IMR-90 (cell line): ENCODE results near the gene SIGLECL1. TPM values are rescaled to one million over a fixed set of nuclear protein-coding genes. Genes with fewer than 3 reads are reported as not detected.

Source experiments
- ATAC-seq: fragments of 200-7000 bp; cut with Tn5 transposase; 2 replicates; pipeline ENCODE4 v1.9.1; 2020; ENCODE audit warnings: low read depth, mild to moderate bottlenecking, moderate library complexity
- BruUV-seq: library from RNA; stranded (reverse); fragments of 400-500 nt; replicated peaks from 2 replicates; lab custom pipeline; 2021; lab: Mats Ljungman, UMichigan
- CTCF ChIA-PET: fragments of 300-600 bp; formaldehyde crosslinking; extraction: SDS; loops from one replicate; lab custom pipeline; 2021; ENCODE audit warnings: antibody characterized with exemption; lab: Yijun Ruan, JAX
- POLR2A ChIA-PET: fragments of 300-600 bp; sonication (Branson Sonifier 250); formaldehyde crosslinking; loops from one replicate; lab custom pipeline; 2022; ENCODE audit warnings: antibody characterized with exemption; ENCODE audit not compliant: unreplicated experiment; lab: Charles Lee
- DNase-seq: peaks from one replicate; pipeline ENCODE4 v3.0.0; 2013
- H2AFZ ChIP-seq: replicated peaks from 2 replicates; pipeline ENCODE3; 2013; ENCODE audit warnings: low read length, mild to moderate bottlenecking; ENCODE audit not compliant: poor library complexity
- H2AK5ac ChIP-seq: 2 replicates; pipeline ENCODE4 v1.6.1; 2013; ENCODE audit warnings: low read depth, low read length, inconsistent platforms
- H2AK9ac ChIP-seq: replicated peaks from 2 replicates; pipeline ENCODE3; 2013; ENCODE audit warnings: mild to moderate bottlenecking, low read depth, low read length, moderate library complexity; ENCODE audit not compliant: poor library complexity
- H2BK120ac ChIP-seq: 2 replicates; pipeline ENCODE4 v1.6.1; 2013; ENCODE audit warnings: low read depth, low read length, inconsistent platforms
- H2BK15ac ChIP-seq: 3 replicates; pipeline ENCODE4 v1.6.1; 2013; ENCODE audit warnings: low read depth, low read length, inconsistent platforms
- H2BK20ac ChIP-seq: 2 replicates; pipeline ENCODE4 v1.6.1; 2013; ENCODE audit warnings: low read depth, mild to moderate bottlenecking, inconsistent platforms, low read length, moderate library complexity
- H2BK5ac ChIP-seq: 2 replicates; pipeline ENCODE4 v1.6.1; 2013; ENCODE audit warnings: mild to moderate bottlenecking, low read depth, low read length, inconsistent platforms; ENCODE audit not compliant: poor library complexity, severe bottlenecking
- H3K14ac ChIP-seq: replicated peaks from 2 replicates; pipeline ENCODE4 v1.6.1; 2013; ENCODE audit warnings: low read depth, low read length, inconsistent platforms
- H3K18ac ChIP-seq: 2 replicates; pipeline ENCODE4 v1.6.1; 2013; ENCODE audit warnings: low read depth, low read length, control low read depth
- H3K23ac ChIP-seq: 2 replicates; pipeline ENCODE4 v1.6.1; 2013; ENCODE audit warnings: low read depth, low read length, inconsistent platforms
- H3K27ac ChIP-seq: 2 replicates; pipeline ENCODE4 v1.5.1; 2013; ENCODE audit warnings: mild to moderate bottlenecking, control low read depth, low read length; ENCODE audit not compliant: insufficient read depth
- H3K27me3 ChIP-seq: 2 replicates; pipeline ENCODE4 v1.6.1; 2013; ENCODE audit warnings: low read length; ENCODE audit not compliant: control insufficient read depth, insufficient read depth
- H3K36me3 ChIP-seq: 2 replicates; pipeline ENCODE4 v1.6.1; 2013; ENCODE audit warnings: low read length, mixed read lengths; ENCODE audit not compliant: control insufficient read depth, insufficient read depth
- H3K4ac ChIP-seq: 2 replicates; pipeline ENCODE4 v1.6.1; 2013; ENCODE audit warnings: low read depth, low read length, inconsistent platforms
- H3K4me1 ChIP-seq: 2 replicates; pipeline ENCODE4 v1.6.1; 2013; ENCODE audit warnings: low read length, mixed read lengths; ENCODE audit not compliant: control insufficient read depth, insufficient read depth
- H3K4me2 ChIP-seq: 2 replicates; pipeline ENCODE4 v1.6.1; 2013; ENCODE audit warnings: low read depth, mild to moderate bottlenecking, control low read depth, low read length, moderate library complexity
- H3K4me3 ChIP-seq: 2 replicates; pipeline ENCODE4 v1.5.1; 2013; ENCODE audit warnings: low read depth, mild to moderate bottlenecking, control low read depth, low read length, moderate library complexity; ENCODE audit not compliant: insufficient read depth
- H3K56ac ChIP-seq: 2 replicates; pipeline ENCODE4 v1.6.1; 2013; ENCODE audit warnings: low read length, inconsistent platforms; ENCODE audit not compliant: insufficient read depth; ENCODE audit errors: extremely low read depth
- H3K79me1 ChIP-seq, 2 experiments: 2 replicates each; pipeline ENCODE4 v1.6.1; 2013; ENCODE audit warnings: low read length in 2 of 2, inconsistent platforms in 1 of 2, low read depth in 1 of 2
- H3K9ac ChIP-seq: 2 replicates; pipeline ENCODE4 v1.6.1; 2013; ENCODE audit warnings: low read depth, low read length, control low read depth
- H3K9me1 ChIP-seq: 2 replicates; pipeline ENCODE4 v1.6.1; 2013; ENCODE audit warnings: low read length, inconsistent platforms; ENCODE audit not compliant: insufficient read depth
- H3K9me3 ChIP-seq: 2 replicates; pipeline ENCODE4 v1.6.1; 2013; ENCODE audit warnings: low read length; ENCODE audit not compliant: control insufficient read depth, insufficient read depth
- H4K20me1 ChIP-seq: 2 replicates; pipeline ENCODE4 v1.6.1; 2013; ENCODE audit warnings: low read length, inconsistent platforms; ENCODE audit not compliant: insufficient read depth
- H4K5ac ChIP-seq: 2 replicates; pipeline ENCODE4 v1.6.1; 2013; ENCODE audit warnings: mild to moderate bottlenecking, low read depth, low read length, control low read depth
- H4K8ac ChIP-seq, 2 experiments: 2 replicates each; pipeline ENCODE4 v1.6.1; 2013; ENCODE audit warnings: low read depth in 2 of 2, low read length in 2 of 2, control low read depth in 1 of 2, inconsistent platforms in 1 of 2
- H4K91ac ChIP-seq: 2 replicates; pipeline ENCODE4 v1.6.1; 2013; ENCODE audit warnings: low read depth, low read length, inconsistent platforms; ENCODE audit not compliant: insufficient read depth
- BHLHE40 ChIP-seq: fragments of 150-350 bp; IDR thresholded peaks from 2 replicates; pipeline ENCODE4 v1.6.1; 2016; ENCODE audit warnings: mild to moderate bottlenecking, low read depth, low read length
- CEBPB ChIP-seq: IDR thresholded peaks from 2 replicates; pipeline ENCODE4 v1.6.1; 2012; ENCODE audit warnings: low read depth, low read length, improper control_type of control experiment
- CTCF ChIP-seq: conservative IDR thresholded peaks from 2 replicates; pipeline ENCODE4 v1.5.1; 2012; ENCODE audit warnings: mild to moderate bottlenecking, low read depth, low read length, improper control_type of control experiment
- FOS ChIP-seq: fragments of 150-350 bp; IDR thresholded peaks from 2 replicates; pipeline ENCODE4 v1.6.1; 2016; ENCODE audit warnings: low read depth, low read length
- MAFK ChIP-seq: IDR thresholded peaks from 2 replicates; pipeline ENCODE4 v1.6.1; 2012; ENCODE audit warnings: low read depth, low read length, improper control_type of control experiment
- MAZ ChIP-seq: IDR thresholded peaks from 2 replicates; pipeline ENCODE4 v1.6.1; 2012; ENCODE audit warnings: low read depth, mild to moderate bottlenecking, low read length, improper control_type of control experiment, moderate library complexity, borderline replicate concordance
- MXI1 ChIP-seq: IDR thresholded peaks from 2 replicates; pipeline ENCODE4 v1.6.1; 2012; ENCODE audit warnings: low read depth, mild to moderate bottlenecking, low read length, moderate library complexity, borderline replicate concordance
- NFE2L2 ChIP-seq: fragments of 150-350 bp; IDR thresholded peaks from 2 replicates; pipeline ENCODE4 v1.6.1; 2016; ENCODE audit warnings: low read depth, mild to moderate bottlenecking, low read length
- POLR2A ChIP-seq: IDR thresholded peaks from 2 replicates; pipeline ENCODE4 v1.6.1; 2012; ENCODE audit warnings: mild to moderate bottlenecking, low read depth, low read length
- RAD21 ChIP-seq: IDR thresholded peaks from 2 replicates; pipeline ENCODE4 v1.6.1; 2012; ENCODE audit warnings: low read length, improper control_type of control experiment
- RCOR1 ChIP-seq: IDR thresholded peaks from 2 replicates; pipeline ENCODE4 v1.6.1; 2012; ENCODE audit warnings: mild to moderate bottlenecking, low read length, improper control_type of control experiment; ENCODE audit not compliant: insufficient replicate concordance
- SMC3 ChIP-seq: fragments of 150-350 bp; IDR thresholded peaks from 2 replicates; pipeline ENCODE4 v1.6.1; 2016; ENCODE audit warnings: low read depth, mild to moderate bottlenecking, antibody characterized with exemption, low read length, moderate library complexity
- WGBS, 2 experiments: methylation state at CpG; one replicate each; pipeline versions ENCODE4 v1.1.5 to v1.1.7; 2013; ENCODE audit warnings: missing lambda C conversion rate in 2 of 2; ENCODE audit not compliant: insufficient read length in 1 of 2; ENCODE audit errors: extremely low coverage in 2 of 2; 5-methylcytosine and 5-hydroxymethylcytosine counted together
- dilution Hi-C: fragments of 300-500 bp; cut with HindIII; formaldehyde crosslinking; loops from one replicate; pipeline ENCODE4 v1.14.3; 2018; ENCODE audit warnings: low sequenced_read_pairs; ENCODE audit not compliant: unreplicated experiment
- in situ Hi-C: fragments of 300-500 bp; cut with MboI; formaldehyde crosslinking; loops from 3 replicates; pipeline ENCODE4 v1.14.3; 2019; ENCODE audit warnings: low sequenced_read_pairs, inconsistent platforms, mixed read lengths
- intact Hi-C: fragments of 100-400 bp; cut with micrococcal nuclease; formaldehyde crosslinking; loops from 2 replicates; pipeline ENCODE4 v1.10.0; 2022
- polyA plus RNA-seq, 3 experiments: library from polyadenylated mRNA; depleted of rRNA; stranded (reverse); fragments of >200 nt; gene quantifications; 2 replicates each; pipeline ENCODE4 v1.2.3, GENCODE V29; 2012; ENCODE audit warnings: low replicate concordance in 1 of 3
- total RNA-seq: library from RNA; depleted of rRNA; stranded (reverse); fragments of >200 nt; gene quantifications from 2 replicates; pipeline ENCODE4 v1.2.3, GENCODE V29; 2012
- TF ChIP-seq, protein P1 (sequence below): fragments of 150-350 bp; IDR thresholded peaks from 2 replicates; pipeline ENCODE4 v1.6.1; 2017; ENCODE audit warnings: mild to moderate bottlenecking, antibody characterized with exemption, low read length, low read depth
- TF ChIP-seq, protein P2 (sequence below): fragments of 150-350 bp; IDR thresholded peaks from 2 replicates; pipeline ENCODE4 v1.6.1; 2016; ENCODE audit warnings: low read depth, mild to moderate bottlenecking, low read length, moderate library complexity, borderline replicate concordance

SIGLECL1 gene
- total and polyA plus RNA-seq, 2 of the 4 experiments (the other 2 are of a cell fraction): not detected

GRCh38 chr19:51240866-51241265 lies 10.0 kb upstream of the SIGLECL1 start:
- Histone ChIP-seq H4K91ac (no peak overlapping the region), H2AK9ac (no peak overlapping the region), H2AFZ (no peak overlapping the region), H4K20me1 (no peaks in the 10 kb centered on the region), H3K9ac (no peak overlapping the region), H2AK5ac (no peak overlapping the region), H3K4me1 (no peaks in the 10 kb centered on the region), H3K9me1 (no peaks in the 10 kb centered on the region), H2BK15ac (no peak overlapping the region), H2BK20ac (no peak overlapping the region), H3K4ac (no peak overlapping the region), H3K23ac (no peak overlapping the region), H3K36me3 (no peaks in the 10 kb centered on the region), H4K5ac (no peak overlapping the region), H3K4me3 (no peak overlapping the region), H3K14ac (no peak overlapping the region), H4K8ac (no peak overlapping the region), H3K27ac (no peak overlapping the region), H3K27me3 (no peaks in the 10 kb centered on the region), H3K9me3 (peaks cover 2% of the 10 kb centered on the region; the same call in 1 of the 2 replicates), H2BK120ac (no peak overlapping the region), H2BK5ac (no peak overlapping the region), H3K56ac (no peak overlapping the region), H3K79me1 (no peaks in the 10 kb centered on the region), H3K4me2 (no peak overlapping the region), H3K18ac (no peak overlapping the region)
- dilution Hi-C loops: no loop called here
- BruUV-seq: no TSS peak
- no peak for ATAC-seq
- WGBS, 2 experiments: no CpG with 5 or more reads among the region's 7 CpGs
- ChIA-PET POLR2A (no interaction called here), CTCF (no interaction called here)
- intact Hi-C loops: no loop called here
- TF ChIP-seq MXI1: no peak
- no peak for TF ChIP-seq RCOR1
- no peak for TF ChIP-seq MAFK
- no peak for TF ChIP-seq NFE2L2
- TF ChIP-seq, protein P1, sequence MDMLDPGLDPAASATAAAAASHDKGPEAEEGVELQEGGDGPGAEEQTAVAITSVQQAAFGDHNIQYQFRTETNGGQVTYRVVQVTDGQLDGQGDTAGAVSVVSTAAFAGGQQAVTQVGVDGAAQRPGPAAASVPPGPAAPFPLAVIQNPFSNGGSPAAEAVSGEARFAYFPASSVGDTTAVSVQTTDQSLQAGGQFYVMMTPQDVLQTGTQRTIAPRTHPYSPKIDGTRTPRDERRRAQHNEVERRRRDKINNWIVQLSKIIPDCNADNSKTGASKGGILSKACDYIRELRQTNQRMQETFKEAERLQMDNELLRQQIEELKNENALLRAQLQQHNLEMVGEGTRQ: no peak
- no peak for TF ChIP-seq CTCF
- TF ChIP-seq RAD21: no peak
- no peak for TF ChIP-seq MAZ
- TF ChIP-seq FOS: no peak
- no peak for TF ChIP-seq BHLHE40
- TF ChIP-seq, protein P2, sequence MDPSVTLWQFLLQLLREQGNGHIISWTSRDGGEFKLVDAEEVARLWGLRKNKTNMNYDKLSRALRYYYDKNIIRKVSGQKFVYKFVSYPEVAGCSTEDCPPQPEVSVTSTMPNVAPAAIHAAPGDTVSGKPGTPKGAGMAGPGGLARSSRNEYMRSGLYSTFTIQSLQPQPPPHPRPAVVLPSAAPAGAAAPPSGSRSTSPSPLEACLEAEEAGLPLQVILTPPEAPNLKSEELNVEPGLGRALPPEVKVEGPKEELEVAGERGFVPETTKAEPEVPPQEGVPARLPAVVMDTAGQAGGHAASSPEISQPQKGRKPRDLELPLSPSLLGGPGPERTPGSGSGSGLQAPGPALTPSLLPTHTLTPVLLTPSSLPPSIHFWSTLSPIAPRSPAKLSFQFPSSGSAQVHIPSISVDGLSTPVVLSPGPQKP: no peak
- no peak for TF ChIP-seq SMC3
- no peak for TF ChIP-seq POLR2A
- TF ChIP-seq CEBPB: no peak
- no peak for DNase-seq
- in situ Hi-C loops: no loop called here
